NCI-H2196 (cell line): ENCODE data around the gene TMEM30A.
A peak's percentile ranks its signal among the peaks of the same experiment; 100 is the strongest.

Experiments used
- DNase-seq: peaks from one replicate; lab custom pipeline; 2025; ENCODE audit not compliant: unreplicated experiment; lab: John Stamatoyannopoulos, UW

The TMEM30A gene

GRCh38 chr6:75292555-75292954 lies 8.0 kb upstream of the TMEM30A start:
- DNase-seq: no peak

GRCh38 chr6:75291744-75292143 lies 7.2 kb upstream of the TMEM30A start:
- no peak for DNase-seq

- DNase-seq: no peak
Measured at GRCh38 chr6:75291331-75291730, 6.7 kb upstream of the TMEM30A start.

- no peak for DNase-seq
Measured at GRCh38 chr6:75290136-75290945, 5.7 kb upstream of the TMEM30A start.

DNA sequence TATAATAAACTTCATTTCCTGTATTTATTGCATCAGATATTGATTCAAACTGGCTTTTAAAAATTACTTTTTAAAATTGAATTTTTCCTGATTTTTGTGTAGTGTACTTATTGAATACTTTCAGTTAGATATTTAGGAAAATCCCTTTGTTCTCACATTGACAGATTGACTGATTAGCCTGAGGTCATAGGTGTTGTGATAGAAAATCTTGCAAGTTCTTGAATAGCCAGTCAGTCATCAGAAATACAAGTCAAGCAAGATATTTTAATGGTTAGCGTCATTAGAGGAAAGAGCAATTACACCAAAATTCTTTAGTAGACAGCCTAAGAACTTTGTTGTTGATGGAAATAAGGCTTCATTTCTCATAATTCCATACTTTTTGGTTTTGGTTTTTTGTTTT lies 3.4 kb upstream of the TMEM30A start:
- no peak for DNase-seq

GRCh38 chr6:75287424-75287823 lies 2.8 kb upstream of the TMEM30A start:
- DNase-seq: no peak

- DNase-seq: no peak
Measured at GRCh38 chr6:75286955-75287354, 2.4 kb upstream of the TMEM30A start.

DNA sequence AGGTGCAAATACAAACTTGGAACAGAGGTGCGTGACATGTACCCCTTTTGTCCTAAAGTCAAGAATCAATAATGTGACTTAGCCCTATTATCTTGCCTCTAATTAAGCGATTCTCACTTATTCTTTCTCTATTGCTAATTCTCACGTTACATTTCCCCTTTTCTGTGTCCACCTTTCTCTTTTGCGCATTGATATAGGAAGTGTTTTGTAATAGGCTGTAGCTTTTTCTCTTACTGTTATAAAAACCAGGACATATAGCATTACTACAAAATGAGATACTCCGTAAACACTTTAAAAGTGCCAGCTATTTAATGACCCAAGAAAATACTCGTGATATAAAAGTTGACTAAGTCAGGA lies 669 bp upstream of the TMEM30A start:
- peak; percentile 22 for DNase-seq

- DNase-seq: peak; percentile 47
Measured at GRCh38 chr6:75283907-75284631, 523 bp downstream of the TMEM30A start.

- DNase-seq: no peak
Measured at GRCh38 chr6:75282706-75283105, 1.9 kb downstream of the TMEM30A start.

DNA sequence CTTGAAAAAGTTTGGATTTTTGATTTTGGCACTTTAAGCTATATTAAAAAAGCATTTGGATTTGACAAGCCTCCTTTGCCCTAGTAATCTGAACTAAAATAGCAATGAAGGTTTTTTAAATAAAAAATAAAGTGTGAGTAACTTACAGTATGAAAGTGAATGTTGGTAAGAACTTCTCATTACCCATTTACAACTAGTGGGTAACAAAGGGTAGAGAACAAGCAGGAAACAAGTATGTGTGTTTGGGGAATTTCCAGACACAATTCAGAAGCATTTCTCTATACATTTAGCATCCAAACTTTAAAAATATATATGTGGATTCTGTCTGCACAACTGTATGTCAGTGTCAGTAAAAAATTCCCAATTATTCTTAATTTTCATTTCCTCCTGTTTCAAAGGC lies 2.9 kb downstream of the TMEM30A start:
- DNase-seq: no peak

GRCh38 chr6:75280131-75280855 lies 4.3 kb downstream of the TMEM30A start:
- DNase-seq: no peak

DNA sequence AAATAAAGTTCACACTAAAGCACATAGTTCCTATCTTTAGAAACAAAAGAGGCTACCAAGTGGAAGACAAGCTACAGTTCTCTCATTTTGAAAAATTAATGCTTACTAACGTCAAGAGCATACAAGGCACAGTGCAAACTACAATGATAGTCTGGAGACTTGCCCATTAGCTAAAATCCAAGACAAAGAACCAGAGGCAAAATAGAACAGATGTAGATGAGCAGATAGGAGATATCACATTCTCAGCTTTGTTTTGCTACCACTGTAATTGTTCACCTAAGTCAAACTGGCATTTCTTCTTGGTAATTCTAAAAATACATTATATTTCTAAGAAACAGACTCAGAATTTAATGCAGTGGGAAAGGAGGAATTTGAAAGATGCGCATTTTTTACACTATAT lies 5.2 kb downstream of the TMEM30A start:
- DNase-seq: no peak

- no peak for DNase-seq
Measured at GRCh38 chr6:75278474-75279077, 6.0 kb downstream of the TMEM30A start.

- no peak for DNase-seq
Measured at GRCh38 chr6:75275067-75275466, 9.5 kb downstream of the TMEM30A start.

DNA sequence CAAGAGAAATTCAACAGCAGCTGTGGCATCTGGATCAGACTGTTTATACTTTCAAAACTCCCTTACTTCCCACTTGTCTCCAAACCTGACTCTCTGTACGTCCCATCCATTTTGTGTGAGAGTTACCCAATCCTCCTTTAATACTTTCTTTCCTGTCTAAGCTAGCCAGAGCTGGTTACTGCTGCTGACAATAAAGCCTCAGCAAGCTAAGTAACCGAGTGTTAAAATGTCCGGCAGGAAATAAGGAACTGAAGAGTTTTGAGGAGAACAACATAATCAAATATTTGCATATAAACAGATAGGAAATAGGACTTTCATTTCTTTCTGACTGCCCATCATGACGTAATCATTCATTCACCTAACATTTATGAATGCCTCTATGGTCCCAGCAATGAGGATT lies 11.6 kb downstream of the TMEM30A start:
- DNase-seq: no peak

DNA sequence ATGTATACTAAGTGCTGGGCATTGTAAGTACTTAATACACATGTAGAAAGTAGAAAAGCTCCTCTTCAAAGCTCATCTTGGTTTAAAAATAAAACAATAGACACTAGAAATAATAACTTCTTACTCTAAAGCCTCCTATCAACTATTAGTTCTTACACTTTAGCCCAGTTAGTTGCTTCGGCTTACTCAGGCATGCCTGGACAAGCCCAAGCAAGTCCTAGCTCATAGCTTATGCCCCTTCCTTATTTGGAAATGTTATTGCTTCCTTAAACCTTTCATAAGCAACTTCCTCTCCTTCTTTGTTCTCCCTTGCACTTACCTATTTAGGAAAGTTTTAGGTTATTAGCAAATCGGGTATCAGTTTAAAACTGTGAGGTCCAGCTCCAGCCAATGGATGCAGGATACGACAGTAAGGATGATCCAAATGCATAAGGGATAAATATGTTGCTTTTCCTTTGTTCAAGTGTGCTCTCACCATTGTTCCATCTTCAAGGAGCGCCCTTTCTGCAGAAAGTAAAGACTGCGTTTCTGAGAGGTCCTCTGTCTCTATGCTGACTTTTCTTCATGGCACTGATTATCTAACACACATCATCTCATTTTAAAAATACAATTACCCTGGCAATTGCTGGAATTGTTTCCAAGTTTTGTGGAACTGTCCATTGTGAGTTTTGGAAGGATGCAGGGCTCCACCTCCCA lies 12.3 kb downstream of the TMEM30A start:
- DNase-seq: no peak

GRCh38 chr6:75268988-75269354 lies 15.6 kb downstream of the TMEM30A start:
- no peak for DNase-seq

GRCh38 chr6:75268121-75268987 lies 16.2 kb downstream of the TMEM30A start:
- DNase-seq: no peak

- no peak for DNase-seq
Measured at GRCh38 chr6:75267461-75267860, 17.1 kb downstream of the TMEM30A start.
